ENCODE measurements around the gene SSH2. TPM values are rescaled to one million over a fixed set of nuclear protein-coding genes. Genes with fewer than 3 reads are reported as not detected.
"Not testable (repeated sequence)": the region's sequence is repeated elsewhere in the genome, so short reads cannot be mapped to it uniquely, and the experiment has no call there.

The SSH2 gene
- total RNA-seq, 1 experiment from 2014 or later: 14.6 TPM

DNA sequence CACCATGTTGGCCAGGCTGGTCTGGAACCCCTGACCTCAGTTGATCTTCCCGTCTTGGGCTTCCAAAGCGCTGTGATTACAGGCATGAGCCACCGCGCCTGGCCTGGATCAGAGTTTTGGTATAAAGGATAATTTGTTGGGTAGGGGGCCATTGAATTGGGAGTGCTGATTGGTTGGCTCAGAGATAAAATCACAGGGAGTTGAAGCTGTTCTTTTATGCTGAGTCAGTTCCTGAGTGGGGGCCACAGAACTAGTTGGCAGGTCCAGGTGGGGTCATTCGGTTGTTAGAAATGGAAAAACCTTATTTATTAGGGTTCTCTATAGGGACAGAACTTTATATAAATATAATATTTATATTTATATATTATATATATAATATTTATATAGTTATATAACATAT, 147.1 kb downstream of the SSH2 start:
- Histone ChIP-seq H2AFZ (ENCODE audit: low read length) (no peak overlapping the region), H3K9ac (ENCODE audit: extremely low read depth, insufficient read length, low read length) (no peak overlapping the region), H3K79me1 (ENCODE audit: insufficient read depth, low read depth, low read length, poor library complexity, severe bottlenecking) (no peaks in the 10 kb centered on the region), H2BK12ac (ENCODE audit: insufficient read length, low read depth, low read length) (no peak overlapping the region), H3K14ac (ENCODE audit: insufficient read depth, low read length) (no peak overlapping the region), H3T11ph (ENCODE audit: low read length) (no peak overlapping the region), H4K91ac (ENCODE audit: insufficient read length, low read depth, low read length) (no peak overlapping the region), H3K23me2 (ENCODE audit: insufficient read length, low read depth, low read length, poor library complexity, severe bottlenecking) (no peaks in the 10 kb centered on the region), H3K18ac (ENCODE audit: insufficient read length, low read depth, low read length) (no peak overlapping the region), H3K9me3 (ENCODE audit: control insufficient read depth, low read depth, low read length) (no peaks in the 10 kb centered on the region), H3K23ac (ENCODE audit: insufficient read length, low read depth, low read length) (no peak overlapping the region), H2BK120ac (ENCODE audit: low read depth, low read length, poor library complexity, severe bottlenecking) (no peak overlapping the region), H3K79me2 (ENCODE audit: insufficient read depth, low read length) (no peaks in the 10 kb centered on the region), H2AK5ac (ENCODE audit: insufficient read length, low read length) (no peak overlapping the region), H2BK20ac (ENCODE audit: low read depth, low read length, poor library complexity, severe bottlenecking) (no peak overlapping the region), H3K4ac (ENCODE audit: low read depth, low read length) (no peak overlapping the region), H4K8ac (replicated peaks; ENCODE audit: insufficient read length, low read depth, low read length) (no peak overlapping the region), H3K56ac (ENCODE audit: insufficient read length, low read depth, low read length) (no peak overlapping the region), H3K4me2 (ENCODE audit: insufficient read depth, insufficient read length, low read length) (no peak overlapping the region), H2BK15ac (ENCODE audit: low read depth, low read length) (no peak overlapping the region), H4K20me1 (ENCODE audit: control insufficient read depth, insufficient read depth, insufficient read length) (no peaks in the 10 kb centered on the region), H3K4me1 (ENCODE audit: insufficient read depth, low read length) (peaks cover 2% of the 10 kb centered on the region; the same call in 1 of the 2 replicates), H4K5ac (ENCODE audit: insufficient read length, low read depth, low read length) (no peak overlapping the region), H3K27me3 (ENCODE audit: insufficient read depth, low read length) (no peaks in the 10 kb centered on the region), H3K27ac (ENCODE audit: insufficient read length, low read depth, low read length) (no peak overlapping the region), H2BK5ac (ENCODE audit: insufficient read length, low read length) (no peak overlapping the region)
- WGBS (ENCODE audit: extremely low coverage, insufficient read length, low lambda C conversion rate): no CpG with 5 or more reads among the region's 5 CpGs
- Mint-ChIP-seq H3K4me3 (no peak overlapping the region), H3K27ac (peak overlapping the region in 2 of 3 experiments; percentile 30 to 53; a peak in 3 of 7 replicates), H3K4me1 (peaks cover 18 to 19% of the 10 kb centered on the region in 2 experiments), H3K9me3 (no peaks in the 10 kb centered on the region; a peak in 1 of 5 replicates), H3K27me3 (ENCODE audit: low read depth) (no peaks in the 10 kb centered on the region), H3K36me3 (ENCODE audit: insufficient read depth in 1 of 3, low read depth in 3 of 3) (peaks cover 0 to 1% (median 0%) of the 10 kb centered on the region in 3 experiments; a peak in 3 of 7 replicates)
- no peak for DNase-seq
- TF ChIP-seq, protein P1, sequence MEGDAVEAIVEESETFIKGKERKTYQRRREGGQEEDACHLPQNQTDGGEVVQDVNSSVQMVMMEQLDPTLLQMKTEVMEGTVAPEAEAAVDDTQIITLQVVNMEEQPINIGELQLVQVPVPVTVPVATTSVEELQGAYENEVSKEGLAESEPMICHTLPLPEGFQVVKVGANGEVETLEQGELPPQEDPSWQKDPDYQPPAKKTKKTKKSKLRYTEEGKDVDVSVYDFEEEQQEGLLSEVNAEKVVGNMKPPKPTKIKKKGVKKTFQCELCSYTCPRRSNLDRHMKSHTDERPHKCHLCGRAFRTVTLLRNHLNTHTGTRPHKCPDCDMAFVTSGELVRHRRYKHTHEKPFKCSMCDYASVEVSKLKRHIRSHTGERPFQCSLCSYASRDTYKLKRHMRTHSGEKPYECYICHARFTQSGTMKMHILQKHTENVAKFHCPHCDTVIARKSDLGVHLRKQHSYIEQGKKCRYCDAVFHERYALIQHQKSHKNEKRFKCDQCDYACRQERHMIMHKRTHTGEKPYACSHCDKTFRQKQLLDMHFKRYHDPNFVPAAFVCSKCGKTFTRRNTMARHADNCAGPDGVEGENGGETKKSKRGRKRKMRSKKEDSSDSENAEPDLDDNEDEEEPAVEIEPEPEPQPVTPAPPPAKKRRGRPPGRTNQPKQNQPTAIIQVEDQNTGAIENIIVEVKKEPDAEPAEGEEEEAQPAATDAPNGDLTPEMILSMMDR (conservative IDR thresholded peaks at IDR 0.05): no peak

DNA sequence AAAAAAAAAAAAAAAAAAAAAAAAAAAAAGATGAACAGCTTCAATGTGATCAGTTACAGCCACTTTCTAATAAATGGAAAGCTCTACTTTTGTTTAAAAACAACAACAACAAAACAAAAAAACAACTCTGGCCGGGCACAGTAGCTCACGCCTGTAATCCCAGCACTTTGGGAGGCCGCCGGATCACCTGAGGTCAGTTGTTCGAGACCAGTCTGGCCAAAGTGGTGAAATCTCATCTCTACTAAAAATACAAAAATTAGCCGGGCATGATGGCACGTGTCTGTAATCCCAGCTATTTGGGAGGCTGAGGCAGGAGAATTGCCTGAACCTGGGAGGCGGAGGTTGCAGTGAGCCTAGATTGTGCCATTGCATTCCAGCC, 150.2 kb downstream of the SSH2 start:
- H3K27ac ChIP-seq (ENCODE audit: insufficient read length, low read depth, low read length); H4K91ac ChIP-seq (ENCODE audit: insufficient read length, low read depth, low read length); H2AFZ ChIP-seq (ENCODE audit: low read length); H3K27ac Mint-ChIP-seq; H3K4me3 Mint-ChIP-seq; H3K4me2 ChIP-seq (ENCODE audit: insufficient read depth, insufficient read length, low read length); H3K4me1 Mint-ChIP-seq; H2BK5ac ChIP-seq (ENCODE audit: insufficient read length, low read length); H4K8ac ChIP-seq (replicated peaks; ENCODE audit: insufficient read length, low read depth, low read length); H3K27me3 ChIP-seq (ENCODE audit: insufficient read depth, low read length); H2BK120ac ChIP-seq (ENCODE audit: low read depth, low read length, poor library complexity, severe bottlenecking); H4K5ac ChIP-seq (ENCODE audit: insufficient read length, low read depth, low read length); H2AK5ac ChIP-seq (ENCODE audit: insufficient read length, low read length); H3K56ac ChIP-seq (ENCODE audit: insufficient read length, low read depth, low read length); H3K4me1 ChIP-seq (ENCODE audit: insufficient read depth, low read length); H3K9ac ChIP-seq (ENCODE audit: extremely low read depth, insufficient read length, low read length); H3K23me2 ChIP-seq (ENCODE audit: insufficient read length, low read depth, low read length, poor library complexity, severe bottlenecking); H2BK12ac ChIP-seq (ENCODE audit: insufficient read length, low read depth, low read length); H3K23ac ChIP-seq (ENCODE audit: insufficient read length, low read depth, low read length); H3K36me3 Mint-ChIP-seq (ENCODE audit: insufficient read depth in 1 of 3, low read depth in 3 of 3); H4K20me1 ChIP-seq (ENCODE audit: control insufficient read depth, insufficient read depth, insufficient read length); H3K9me3 Mint-ChIP-seq; H3K4ac ChIP-seq (ENCODE audit: low read depth, low read length); H2BK20ac ChIP-seq (ENCODE audit: low read depth, low read length, poor library complexity, severe bottlenecking); H3K79me2 ChIP-seq (ENCODE audit: insufficient read depth, low read length); H3K18ac ChIP-seq (ENCODE audit: insufficient read length, low read depth, low read length); H3T11ph ChIP-seq (ENCODE audit: low read length); H2BK15ac ChIP-seq (ENCODE audit: low read depth, low read length); DNase-seq; H3K9me3 ChIP-seq (ENCODE audit: control insufficient read depth, low read depth, low read length); H3K27me3 Mint-ChIP-seq (ENCODE audit: low read depth); H3K79me1 ChIP-seq (ENCODE audit: insufficient read depth, low read depth, low read length, poor library complexity, severe bottlenecking); H3K14ac ChIP-seq (ENCODE audit: insufficient read depth, low read length): not testable (repeated sequence)
- no CpG with 5 or more reads among the region's 8 CpGs for WGBS (ENCODE audit: extremely low coverage, insufficient read length, low lambda C conversion rate)

All from H9 (cell line).